Measurements from ENCODE around the gene TUBB4A. TPM values are rescaled to one million over a fixed set of nuclear protein-coding genes. Genes with fewer than 3 reads are reported as not detected.

TUBB4A gene
- total RNA-seq, 1 donor from 2014 or later: 2.4 TPM

DNA sequence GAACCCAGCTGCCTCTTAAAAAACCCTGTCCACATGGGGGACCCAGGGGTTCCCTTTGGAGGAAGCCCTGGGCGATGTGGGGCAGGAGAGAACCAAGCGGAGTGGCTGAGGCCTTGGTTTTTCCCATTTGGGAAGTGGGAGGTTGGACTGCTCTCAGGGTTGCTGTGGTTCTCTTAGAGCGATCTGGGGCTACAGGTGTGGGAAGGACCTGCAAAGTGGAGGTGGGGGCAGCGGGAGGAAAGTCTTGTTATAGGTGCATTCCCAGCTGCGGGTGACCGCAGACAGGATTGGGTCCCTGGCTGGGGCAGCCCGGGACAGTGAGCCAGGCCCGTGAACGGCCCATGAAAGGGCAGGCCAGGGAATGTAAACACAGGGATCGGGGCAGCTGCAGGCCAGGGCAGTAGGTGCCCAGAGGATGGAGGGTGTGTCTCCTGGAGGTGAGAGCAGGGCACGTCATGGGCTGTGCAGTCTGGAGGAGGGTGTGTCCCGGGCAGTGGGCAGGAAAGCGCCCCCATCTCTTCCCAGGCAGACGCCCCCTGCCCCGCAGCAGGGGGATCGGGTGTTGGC is 43.3 kb downstream of the TUBB4A start:
- peak; percentile 11 for DNase-seq (ENCODE audit: low spot score)
- peaks cover 13% of the 10 kb centered on the region for H3K9me3 Mint-ChIP-seq
- Histone ChIP-seq H3K9me3 (ENCODE audit: low read depth) (no peaks in the 10 kb centered on the region), H3K9ac (no peak overlapping the region), H2AFZ (replicated peaks) (peak overlapping the region; percentile 64), H3K27ac (no peak overlapping the region), H3F3A (ENCODE audit: low read depth) (peaks cover 13% of the 10 kb centered on the region), H3K4me2 (peak overlapping the region; percentile 95), H3K79me2 (ENCODE audit: low read depth) (no peaks in the 10 kb centered on the region), H3K4me3 (peak overlapping the region; percentile 76), H4K20me1 (ENCODE audit: low read depth) (no peaks in the 10 kb centered on the region), H3K36me3 (no peaks in the 10 kb centered on the region), H3K4me1 (no peaks in the 10 kb centered on the region), H3K27me3 (peaks cover 33% of the 10 kb centered on the region)
- H3K4me1 Mint-ChIP-seq: peaks cover 16% of the 10 kb centered on the region
- H3K27ac Mint-ChIP-seq: peak overlapping the region; percentile 96
- H3K27me3 Mint-ChIP-seq (ENCODE audit: insufficient read depth, low read depth): peaks cover 23% of the 10 kb centered on the region
- peaks cover 23% of the 10 kb centered on the region for H3K36me3 Mint-ChIP-seq
- TF ChIP-seq, protein P1, sequence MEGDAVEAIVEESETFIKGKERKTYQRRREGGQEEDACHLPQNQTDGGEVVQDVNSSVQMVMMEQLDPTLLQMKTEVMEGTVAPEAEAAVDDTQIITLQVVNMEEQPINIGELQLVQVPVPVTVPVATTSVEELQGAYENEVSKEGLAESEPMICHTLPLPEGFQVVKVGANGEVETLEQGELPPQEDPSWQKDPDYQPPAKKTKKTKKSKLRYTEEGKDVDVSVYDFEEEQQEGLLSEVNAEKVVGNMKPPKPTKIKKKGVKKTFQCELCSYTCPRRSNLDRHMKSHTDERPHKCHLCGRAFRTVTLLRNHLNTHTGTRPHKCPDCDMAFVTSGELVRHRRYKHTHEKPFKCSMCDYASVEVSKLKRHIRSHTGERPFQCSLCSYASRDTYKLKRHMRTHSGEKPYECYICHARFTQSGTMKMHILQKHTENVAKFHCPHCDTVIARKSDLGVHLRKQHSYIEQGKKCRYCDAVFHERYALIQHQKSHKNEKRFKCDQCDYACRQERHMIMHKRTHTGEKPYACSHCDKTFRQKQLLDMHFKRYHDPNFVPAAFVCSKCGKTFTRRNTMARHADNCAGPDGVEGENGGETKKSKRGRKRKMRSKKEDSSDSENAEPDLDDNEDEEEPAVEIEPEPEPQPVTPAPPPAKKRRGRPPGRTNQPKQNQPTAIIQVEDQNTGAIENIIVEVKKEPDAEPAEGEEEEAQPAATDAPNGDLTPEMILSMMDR (IDR thresholded peaks at IDR 0.05): no peak
- TF ChIP-seq EZH2 (IDR thresholded peaks at IDR 0.05) (no peak), EZH2phosphoT487 (IDR thresholded peaks at IDR 0.05) (no peak)
- H3K4me3 Mint-ChIP-seq: peak overlapping the region; percentile 96

GRCh38 chr19:6457958-6458694 is 44.0 kb downstream of the TUBB4A start:
- H3K9me3 Mint-ChIP-seq: peaks cover 16% of the 10 kb centered on the region
- H3K36me3 Mint-ChIP-seq: peaks cover 29% of the 10 kb centered on the region
- Histone ChIP-seq H3K27me3 (peaks cover 26% of the 10 kb centered on the region), H4K20me1 (ENCODE audit: low read depth) (no peaks in the 10 kb centered on the region), H3K4me2 (peak overlapping the region; percentile 95), H3K9ac (no peak overlapping the region), H3K4me3 (peak overlapping the region; percentile 76), H3F3A (ENCODE audit: low read depth) (peaks cover 8% of the 10 kb centered on the region), H2AFZ (replicated peaks) (no peak overlapping the region), H3K4me1 (no peaks in the 10 kb centered on the region), H3K36me3 (no peaks in the 10 kb centered on the region), H3K27ac (no peak overlapping the region), H3K79me2 (ENCODE audit: low read depth) (no peaks in the 10 kb centered on the region), H3K9me3 (ENCODE audit: low read depth) (no peaks in the 10 kb centered on the region)
- peak overlapping the region; percentile 96 for H3K4me3 Mint-ChIP-seq
- peak overlapping the region; percentile 96 for H3K27ac Mint-ChIP-seq
- H3K27me3 Mint-ChIP-seq (ENCODE audit: insufficient read depth, low read depth): peaks cover 16% of the 10 kb centered on the region
- H3K4me1 Mint-ChIP-seq: peaks cover 16% of the 10 kb centered on the region
- no peak for DNase-seq (ENCODE audit: low spot score)
- TF ChIP-seq, protein P1 (IDR thresholded peaks at IDR 0.05): no peak
- TF ChIP-seq EZH2 (IDR thresholded peaks at IDR 0.05): no peak
- TF ChIP-seq EZH2phosphoT487 (IDR thresholded peaks at IDR 0.05): no peak

DNA sequence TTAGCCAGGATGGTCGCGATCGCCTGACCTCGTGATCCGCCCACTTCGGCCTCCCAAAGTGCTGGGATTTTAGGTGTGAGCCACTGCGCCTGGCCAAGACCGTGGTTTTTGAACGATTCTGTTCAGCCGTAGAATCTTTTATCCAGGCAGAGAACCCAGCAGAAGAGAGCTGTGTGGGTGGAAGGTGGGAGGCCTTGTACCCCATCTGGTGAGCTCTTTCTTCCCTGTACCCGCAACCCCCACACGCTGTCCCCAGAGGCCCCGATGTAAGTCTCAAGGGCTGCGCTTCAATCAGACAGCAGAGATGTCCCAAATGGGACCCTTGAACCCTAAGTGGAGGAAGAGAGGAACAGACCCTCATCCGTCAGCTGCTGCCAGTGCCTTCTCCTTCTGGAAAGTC is 46.2 kb downstream of the TUBB4A start:
- Mint-ChIP-seq H3K36me3 (peaks cover 40% of the 10 kb centered on the region), H3K27me3 (ENCODE audit: insufficient read depth, low read depth) (peaks cover 5% of the 10 kb centered on the region), H3K9me3 (peaks cover 12% of the 10 kb centered on the region), H3K27ac (no peak overlapping the region), H3K4me1 (peaks cover 16% of the 10 kb centered on the region), H3K4me3 (no peak overlapping the region)
- H3K27me3 ChIP-seq: peaks cover 9% of the 10 kb centered on the region
- H3K9ac ChIP-seq: no peak overlapping the region
- no peak overlapping the region for H3K4me3 ChIP-seq
- H3F3A ChIP-seq (ENCODE audit: low read depth): peaks cover 7% of the 10 kb centered on the region
- no peak overlapping the region for H3K27ac ChIP-seq
- H2AFZ ChIP-seq (replicated peaks): no peak overlapping the region
- no peaks in the 10 kb centered on the region for H3K79me2 ChIP-seq (ENCODE audit: low read depth)
- no peak overlapping the region for H3K4me2 ChIP-seq
- TF ChIP-seq EZH2 (IDR thresholded peaks at IDR 0.05) (no peak), EZH2phosphoT487 (IDR thresholded peaks at IDR 0.05) (no peak)
- TF ChIP-seq, protein P1 (IDR thresholded peaks at IDR 0.05): no peak
- no peaks in the 10 kb centered on the region for H3K36me3 ChIP-seq
- H3K4me1 ChIP-seq: no peaks in the 10 kb centered on the region
- H4K20me1 ChIP-seq (ENCODE audit: low read depth): no peaks in the 10 kb centered on the region
- no peak for DNase-seq (ENCODE audit: low spot score)
- no peaks in the 10 kb centered on the region for H3K9me3 ChIP-seq (ENCODE audit: low read depth)
